Spleen (tissue), 7 donors: ENCODE data around the gene AXDND1.

Source experiments
- POLR2A ChIP-seq, 3 donors: fragments of 450-650 bp; IDR thresholded peaks; one replicate each; pipeline ENCODE4 v1.5.1; 2017; ENCODE audit warnings: antibody characterized with exemption in 3 of 3, mild to moderate bottlenecking in 1 of 3
- POLR2AphosphoS5 ChIP-seq, 3 donors: sonication (generic); formaldehyde crosslinking; IDR thresholded peaks; one replicate each; pipeline ENCODE4 v1.5.1; 2017; ENCODE audit warnings: antibody characterized with exemption in 3 of 3
- TF ChIP-seq, protein P1 (sequence below), 11 experiments: fragments of 200-600 bp in 7 of 11; fragments of 450-650 bp in 4 of 11; sonication (generic) in 4 of 11; IDR thresholded peaks in 8 of 11; conservative IDR thresholded peaks in 3 of 11; 1 replicate in 7 of 11; 2 replicates in 4 of 11; pipeline versions ENCODE4 v1.4.0 to v1.8.0; 2016 to 2021; ENCODE audit warnings: antibody characterized with exemption in 11 of 11, inconsistent platforms in 4 of 11, mild to moderate bottlenecking in 1 of 11
- donor health status: DM: no; HTN: no; CAD: no; lungs with moderate emphysema.
- donor health status: DM: no; HTN: no; CAD: no.
- donor health status: DM: no; HTN: no; CAD: no.

DNA sequence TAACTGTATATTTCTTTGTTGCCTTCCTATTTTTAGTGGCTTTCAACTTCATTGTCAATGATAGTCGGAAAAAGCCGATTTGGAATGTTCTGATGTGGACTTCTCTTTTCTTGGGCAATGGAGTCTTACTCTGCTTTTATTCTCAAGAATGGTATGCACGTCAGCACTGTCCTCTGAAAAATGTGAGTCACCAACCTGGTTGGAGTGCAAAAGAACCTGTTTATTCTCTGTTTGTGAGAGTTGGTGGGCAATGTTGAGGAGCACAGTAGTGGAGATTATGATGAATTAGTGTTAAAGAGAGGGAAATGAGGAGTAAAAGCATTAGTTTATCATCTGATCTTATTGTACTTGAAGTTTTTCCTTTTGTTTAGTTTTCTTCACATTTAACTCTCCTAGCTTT lies 14.5 kb upstream of the AXDND1 start:
- TF ChIP-seq, protein P1, sequence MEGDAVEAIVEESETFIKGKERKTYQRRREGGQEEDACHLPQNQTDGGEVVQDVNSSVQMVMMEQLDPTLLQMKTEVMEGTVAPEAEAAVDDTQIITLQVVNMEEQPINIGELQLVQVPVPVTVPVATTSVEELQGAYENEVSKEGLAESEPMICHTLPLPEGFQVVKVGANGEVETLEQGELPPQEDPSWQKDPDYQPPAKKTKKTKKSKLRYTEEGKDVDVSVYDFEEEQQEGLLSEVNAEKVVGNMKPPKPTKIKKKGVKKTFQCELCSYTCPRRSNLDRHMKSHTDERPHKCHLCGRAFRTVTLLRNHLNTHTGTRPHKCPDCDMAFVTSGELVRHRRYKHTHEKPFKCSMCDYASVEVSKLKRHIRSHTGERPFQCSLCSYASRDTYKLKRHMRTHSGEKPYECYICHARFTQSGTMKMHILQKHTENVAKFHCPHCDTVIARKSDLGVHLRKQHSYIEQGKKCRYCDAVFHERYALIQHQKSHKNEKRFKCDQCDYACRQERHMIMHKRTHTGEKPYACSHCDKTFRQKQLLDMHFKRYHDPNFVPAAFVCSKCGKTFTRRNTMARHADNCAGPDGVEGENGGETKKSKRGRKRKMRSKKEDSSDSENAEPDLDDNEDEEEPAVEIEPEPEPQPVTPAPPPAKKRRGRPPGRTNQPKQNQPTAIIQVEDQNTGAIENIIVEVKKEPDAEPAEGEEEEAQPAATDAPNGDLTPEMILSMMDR (IDR thresholded peaks at IDR 0.05 in 8 of 11, conservative IDR thresholded peaks at IDR 0.05 in 3 of 11) = no peak
- TF ChIP-seq POLR2A (IDR thresholded peaks at IDR 0.05) (no peak), POLR2AphosphoS5 (IDR thresholded peaks at IDR 0.05) (no peak)
